Osteocyte (in vitro differentiated cells): ENCODE results near the gene GRIK4. TPM values are rescaled to one million over a fixed set of nuclear protein-coding genes. Genes with fewer than 3 reads are reported as not detected.

ENCODE experiments used
- DNase-seq: peaks from one replicate; pipeline ENCODE4 v3.0.0; 2021; ENCODE audit warnings: mixed read lengths; ENCODE audit not compliant: unreplicated experiment; ENCODE audit errors: extremely low spot score
- H3K27ac Mint-ChIP-seq: one replicate; pipeline ENCODE4 v1.8.0; 2021; ENCODE audit warnings: mild to moderate bottlenecking, mixed read lengths; ENCODE audit not compliant: unreplicated experiment
- H3K27me3 Mint-ChIP-seq: one replicate; pipeline ENCODE4 v1.8.0; 2021; ENCODE audit warnings: mixed read lengths; ENCODE audit not compliant: unreplicated experiment
- H3K36me3 Mint-ChIP-seq: one replicate; pipeline ENCODE4 v1.8.0; 2021; ENCODE audit warnings: mixed read lengths; ENCODE audit not compliant: unreplicated experiment
- H3K4me1 Mint-ChIP-seq: one replicate; pipeline ENCODE4 v1.8.0; 2021; ENCODE audit warnings: mixed read lengths; ENCODE audit not compliant: unreplicated experiment
- H3K4me3 Mint-ChIP-seq: one replicate; pipeline ENCODE4 v1.8.0; 2021; ENCODE audit warnings: mild to moderate bottlenecking, moderate library complexity, mixed read lengths; ENCODE audit not compliant: unreplicated experiment
- H3K9me3 Mint-ChIP-seq: one replicate; pipeline ENCODE4 v1.8.0; 2021; ENCODE audit warnings: mixed read lengths; ENCODE audit not compliant: unreplicated experiment
- CTCF ChIP-seq: fragments of 200-600 bp; sonication (generic); IDR thresholded peaks from 2 replicates; pipeline ENCODE4 v1.5.0; 2021; ENCODE audit warnings: antibody characterized with exemption, mild to moderate bottlenecking, moderate library complexity
- total RNA-seq: library from RNA; stranded (reverse); gene quantifications from 2 replicates; pipeline ENCODE4 v1.2.1, GENCODE V29; 2021

GRIK4 gene
- total RNA-seq, 1 donor from 2014 or later = 0.11 TPM

DNA sequence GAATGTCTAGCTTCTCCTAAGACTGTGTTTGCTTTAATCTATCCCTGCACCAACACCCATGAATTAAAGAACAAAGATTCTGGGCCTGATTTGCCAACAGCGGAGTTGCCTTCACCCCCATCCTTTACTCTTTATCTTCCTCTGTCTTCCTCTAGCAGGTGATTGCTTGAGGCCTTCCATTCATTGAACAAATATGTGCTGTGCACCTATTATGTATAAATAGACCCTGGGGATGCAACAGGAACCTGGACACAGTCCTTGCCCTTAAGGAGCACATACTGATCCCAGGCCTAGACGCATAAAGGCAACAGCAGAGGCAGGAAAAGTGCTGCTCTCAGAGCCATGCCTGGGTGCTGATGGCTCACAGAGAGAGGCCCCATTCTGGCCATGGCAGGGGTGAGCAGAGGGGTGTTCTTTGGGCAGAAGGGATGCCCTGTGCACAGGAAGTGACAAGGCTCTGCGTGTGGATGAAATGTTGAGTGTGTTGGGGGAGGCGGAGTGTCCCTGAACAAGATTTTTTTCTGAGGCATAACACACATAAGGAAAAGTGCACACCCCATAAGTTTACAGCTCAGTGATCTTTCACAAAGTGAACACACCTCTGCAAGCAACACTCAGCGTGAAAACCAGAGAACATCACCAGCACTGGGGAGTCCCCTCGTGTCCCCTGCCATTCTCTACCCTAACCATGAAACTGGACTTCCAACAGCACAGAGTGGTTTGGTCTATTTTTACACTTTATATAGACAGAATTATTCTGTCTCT, 145.9 kb downstream of the GRIK4 start:
- no peak for TF ChIP-seq CTCF

GRCh38 chr11:120658071-120658423, 146.5 kb downstream of the GRIK4 start:
- Mint-ChIP-seq H3K4me1 (no peaks in the 10 kb centered on the region), H3K36me3 (no peaks in the 10 kb centered on the region), H3K27me3 (peaks cover 14% of the 10 kb centered on the region), H3K4me3 (no peak overlapping the region), H3K27ac (no peak overlapping the region), H3K9me3 (peaks cover 3% of the 10 kb centered on the region)
- no peak for TF ChIP-seq CTCF
- no peak for DNase-seq

More for the DNA sequence above, 145.9 kb downstream of the GRIK4 start:
- H3K27ac Mint-ChIP-seq = no peak overlapping the region
- no peaks in the 10 kb centered on the region for H3K4me1 Mint-ChIP-seq
- peaks cover 3% of the 10 kb centered on the region for H3K9me3 Mint-ChIP-seq
- H3K27me3 Mint-ChIP-seq = peaks cover 8% of the 10 kb centered on the region
- no peak overlapping the region for H3K4me3 Mint-ChIP-seq
- DNase-seq = no peak
- H3K36me3 Mint-ChIP-seq = no peaks in the 10 kb centered on the region

- no peak for DNase-seq
- H3K4me3 Mint-ChIP-seq = no peak overlapping the region
- H3K4me1 Mint-ChIP-seq = no peaks in the 10 kb centered on the region
- no peaks in the 10 kb centered on the region for H3K9me3 Mint-ChIP-seq
- peaks cover 24% of the 10 kb centered on the region for H3K27me3 Mint-ChIP-seq
- TF ChIP-seq CTCF = no peak
- H3K27ac Mint-ChIP-seq = no peak overlapping the region
- no peaks in the 10 kb centered on the region for H3K36me3 Mint-ChIP-seq
These were observed 147.5 kb downstream of the GRIK4 start for GRCh38 chr11:120659076-120659475.

DNA sequence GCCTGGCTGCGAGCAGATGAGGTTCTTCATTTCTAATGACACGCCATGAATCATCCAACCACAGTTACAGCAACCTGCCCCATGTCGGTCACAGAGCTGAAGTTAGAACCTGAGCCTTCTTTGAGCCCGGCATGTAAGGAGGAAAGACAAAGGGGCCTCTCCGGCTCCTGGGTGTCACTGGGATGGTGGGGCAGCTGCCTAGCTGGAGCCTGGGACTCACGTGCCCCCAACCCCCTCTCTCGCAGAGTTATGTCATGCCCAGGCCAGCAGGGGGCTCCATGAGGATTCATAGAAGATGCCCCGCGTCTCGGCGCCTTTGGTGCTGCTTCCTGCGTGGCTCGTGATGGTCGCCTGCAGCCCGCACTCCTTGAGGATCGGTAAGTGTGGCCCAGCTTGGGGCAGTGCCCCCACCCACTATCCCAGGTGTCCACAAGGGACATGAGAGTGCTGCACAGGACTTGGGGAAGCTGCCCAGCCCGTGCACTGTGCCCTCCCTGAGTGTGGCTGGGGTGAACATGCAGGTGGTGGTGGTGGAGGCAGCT, 148.5 kb downstream of the GRIK4 start:
- peak; percentile 37 for TF ChIP-seq CTCF
- no peak for DNase-seq
- Mint-ChIP-seq H3K27ac (no peak overlapping the region), H3K4me1 (no peaks in the 10 kb centered on the region), H3K4me3 (no peak overlapping the region), H3K27me3 (peaks cover 24% of the 10 kb centered on the region), H3K9me3 (no peaks in the 10 kb centered on the region), H3K36me3 (no peaks in the 10 kb centered on the region)

- Mint-ChIP-seq H3K4me3 (no peak overlapping the region), H3K4me1 (no peaks in the 10 kb centered on the region), H3K9me3 (no peaks in the 10 kb centered on the region), H3K36me3 (no peaks in the 10 kb centered on the region), H3K27ac (no peak overlapping the region), H3K27me3 (peaks cover 22% of the 10 kb centered on the region)
- DNase-seq = no peak
- TF ChIP-seq CTCF = no peak
These were observed 150.6 kb downstream of the GRIK4 start for GRCh38 chr11:120662071-120662676.
